Endothelial cell of umbilical vein (primary cell): ENCODE measurements around the gene SLC4A11. TPM values are rescaled to one million over a fixed set of nuclear protein-coding genes. Genes with fewer than 3 reads are reported as not detected.

ENCODE experiments used
- BruUV-seq: library from RNA; stranded (reverse); fragments of 400-500 nt; replicated peaks from 2 replicates; lab custom pipeline; 2021; lab: Mats Ljungman, UMichigan
- CTCF ChIA-PET: fragments of 300-600, 350-600 bp; sonication (Branson Sonifier 250); formaldehyde crosslinking; loops from one replicate; lab custom pipeline; 2021; ENCODE audit warnings: antibody characterized with exemption, inconsistent platforms; lab: Charles Lee
- POLR2A ChIA-PET: fragments of 300-600, 350-600 bp; sonication (Branson Sonifier 250); formaldehyde crosslinking; loops from one replicate; lab custom pipeline; 2021; ENCODE audit warnings: antibody characterized with exemption, inconsistent platforms; lab: Charles Lee
- DNase-seq: peaks from one replicate; pipeline ENCODE4 v3.0.0-alpha.2; 2011; ENCODE audit warnings: low read depth, low spot score
- FAIRE-seq: peaks from 2 replicates; lab custom pipeline; 2011; peaks lifted over from hg19 to GRCh38; lab: Jason Lieb, UNC
- H2AFZ ChIP-seq: 2 replicates; pipeline ENCODE4 v1.6.0; 2012; ENCODE audit warnings: low read depth, low read length, control low read depth, inconsistent platforms
- H3K27ac ChIP-seq: 2 replicates; pipeline ENCODE4 v1.5.1; 2011; ENCODE audit warnings: low read depth, mild to moderate bottlenecking, control low read depth, low read length, moderate library complexity; ENCODE audit not compliant: insufficient read depth
- H3K27me3 ChIP-seq, 2 experiments: 2 replicates each; pipeline versions ENCODE4 v1.6.0 to v1.6.1; 2011; ENCODE audit warnings: low read length in 2 of 2, mixed read lengths in 1 of 2; ENCODE audit not compliant: control insufficient read depth in 2 of 2, insufficient read depth in 2 of 2
- H3K36me3 ChIP-seq, 2 experiments: 2 replicates in 1 of 2; 3 replicates in 1 of 2; pipeline ENCODE4 v1.5.1; 2011; ENCODE audit warnings: low read length in 2 of 2, mild to moderate bottlenecking in 1 of 2, moderate library complexity in 1 of 2; ENCODE audit not compliant: control insufficient read depth in 2 of 2, insufficient read depth in 2 of 2; ENCODE audit errors: extremely low read depth in 1 of 2
- H3K4me1 ChIP-seq: 3 replicates; pipeline ENCODE4 v1.5.1; 2011; ENCODE audit warnings: mild to moderate bottlenecking, low read length; ENCODE audit not compliant: control insufficient read depth, insufficient read depth; ENCODE audit errors: extremely low read depth
- H3K4me2 ChIP-seq: 2 replicates; pipeline ENCODE4 v1.6.1; 2011; ENCODE audit warnings: low read length, control low read depth, mixed read lengths; ENCODE audit not compliant: insufficient read depth
- H3K4me3 ChIP-seq, 3 experiments: fragments of 200-600 bp in 1 of 3; sonication (generic), shearing (Covaris generic) in 1 of 3; replicated peaks in 1 of 3; 2 replicates each; pipeline ENCODE4 v1.5.1; 2011 to 2016; ENCODE audit warnings: control low read depth in 3 of 3, low read length in 3 of 3, mild to moderate bottlenecking in 2 of 3, inconsistent platforms in 1 of 3, low read depth in 1 of 3, moderate library complexity in 1 of 3; ENCODE audit not compliant: insufficient read depth in 1 of 3
- H3K79me2 ChIP-seq: 2 replicates; pipeline ENCODE4 v1.6.0; 2012; ENCODE audit warnings: low read length, inconsistent platforms; ENCODE audit not compliant: control insufficient read depth, insufficient read depth
- H3K9ac ChIP-seq: replicated peaks from 2 replicates; pipeline ENCODE3; 2011; ENCODE audit warnings: low read length, control low read depth; ENCODE audit not compliant: insufficient read depth; ENCODE audit errors: extremely low read depth
- H3K9me1 ChIP-seq: replicated peaks from 3 replicates; pipeline ENCODE4 v1.6.0; 2011; ENCODE audit warnings: mild to moderate bottlenecking, low read length; ENCODE audit not compliant: control insufficient read depth, insufficient read depth; ENCODE audit errors: extremely low read depth
- H3K9me3 ChIP-seq: replicated peaks from 2 replicates; pipeline ENCODE4 v1.5.1; 2012; ENCODE audit warnings: low read length, inconsistent platforms; ENCODE audit not compliant: control insufficient read depth, insufficient read depth
- H4K20me1 ChIP-seq: replicated peaks from 2 replicates; pipeline ENCODE3; 2011; ENCODE audit warnings: mild to moderate bottlenecking, low read length; ENCODE audit not compliant: control insufficient read depth, insufficient read depth; ENCODE audit errors: extremely low read depth
- CTCF ChIP-seq, 2 donors: IDR thresholded peaks; 1 replicate in 1 of 2; 2 replicates in 1 of 2; pipeline ENCODE4 v1.5.1; 2011; ENCODE audit warnings: low read length in 2 of 2, mild to moderate bottlenecking in 2 of 2, moderate library complexity in 2 of 2, control low read depth in 1 of 2, inconsistent platforms in 1 of 2, low read depth in 1 of 2; ENCODE audit not compliant: insufficient read depth in 1 of 2; ENCODE audit errors: extremely low read depth in 1 of 2
- GATA2 ChIP-seq: IDR thresholded peaks from 2 replicates; pipeline ENCODE4 v1.7.0; 2011; ENCODE audit warnings: low read depth, mild to moderate bottlenecking, moderate library complexity, mixed read lengths, low read length; ENCODE audit not compliant: insufficient read length, insufficient read depth
- JUN ChIP-seq: IDR thresholded peaks from 2 replicates; pipeline ENCODE4 v1.6.1; 2011; ENCODE audit warnings: borderline replicate concordance, low read depth; ENCODE audit not compliant: insufficient read length, insufficient read depth
- MYC ChIP-seq: IDR thresholded peaks from one replicate; pipeline ENCODE4 v1.6.1; 2011; ENCODE audit warnings: mild to moderate bottlenecking, low read depth, low read length
- POLR2A ChIP-seq: IDR thresholded peaks from 2 replicates; pipeline ENCODE4 v1.6.1; 2012; ENCODE audit warnings: low read depth, mild to moderate bottlenecking, control low read depth, low read length
- POLR2AphosphoS5 ChIP-seq: IDR thresholded peaks from 2 replicates; pipeline ENCODE4 v1.6.1; 2012; ENCODE audit warnings: low read depth, mild to moderate bottlenecking, control low read depth, low read length, moderate library complexity; ENCODE audit not compliant: insufficient read depth
- dilution Hi-C: fragments of 300-500 bp; cut with MboI; formaldehyde crosslinking; loops from one replicate; pipeline ENCODE4 v1.15.0; 2019; ENCODE audit warnings: low sequenced_read_pairs; ENCODE audit not compliant: extremely low pct_ligation_motif_present
- intact Hi-C: fragments of 100-400 bp; cut with micrococcal nuclease; formaldehyde crosslinking; loops from one replicate; pipeline ENCODE4 v1.10.0; 2022
- polyA plus RNA-seq, 4 experiments: library from polyadenylated mRNA; depleted of rRNA in 3 of 4; stranded (reverse) in 3 of 4; unstranded in 1 of 4; fragments of >200 nt; gene quantifications; 2 replicates each; pipeline versions ENCODE4 v1.2.1 to v1.2.3, GENCODE V29; 2011 to 2012; ENCODE audit warnings: missing spikeins in 1 of 4
- total RNA-seq: library from RNA; stranded (reverse); gene quantifications from 2 replicates; pipeline ENCODE4 v1.2.3, GENCODE V29; 2021
- TF ChIP-seq, protein P1 (sequence below): IDR thresholded peaks from 2 replicates; pipeline ENCODE4 v1.6.1; 2011; ENCODE audit not compliant: insufficient read depth, insufficient read length

The SLC4A11 gene
- total and polyA plus RNA-seq, 2 donors (not counting 3 experiments of a cell fraction or from before 2014, with no cell fraction given): 5.7 to 10.2 TPM

DNA sequence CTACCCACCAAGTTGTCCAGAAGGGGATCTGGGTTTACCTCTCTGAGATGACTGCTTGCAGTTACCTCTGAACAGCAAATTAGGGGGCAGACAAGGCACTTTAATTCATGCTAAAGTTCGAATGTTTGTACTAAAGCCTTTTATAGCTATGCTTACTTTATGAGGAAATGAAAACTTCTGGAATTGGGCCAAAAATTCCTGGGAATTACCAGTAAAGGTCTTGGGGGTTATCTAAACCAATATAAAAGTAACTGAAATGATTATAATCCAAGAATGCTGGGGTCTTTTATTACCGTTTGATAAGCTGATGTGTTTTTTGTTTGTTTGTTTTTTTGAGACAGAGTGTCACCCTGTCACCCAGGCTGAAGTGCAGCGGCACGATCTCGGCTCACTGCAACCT is 57.7 kb downstream of the SLC4A11 start:
- DNase-seq: peak; percentile 53
- dilution Hi-C loops: no loop called here
- POLR2A ChIA-PET: no interaction called here

DNA sequence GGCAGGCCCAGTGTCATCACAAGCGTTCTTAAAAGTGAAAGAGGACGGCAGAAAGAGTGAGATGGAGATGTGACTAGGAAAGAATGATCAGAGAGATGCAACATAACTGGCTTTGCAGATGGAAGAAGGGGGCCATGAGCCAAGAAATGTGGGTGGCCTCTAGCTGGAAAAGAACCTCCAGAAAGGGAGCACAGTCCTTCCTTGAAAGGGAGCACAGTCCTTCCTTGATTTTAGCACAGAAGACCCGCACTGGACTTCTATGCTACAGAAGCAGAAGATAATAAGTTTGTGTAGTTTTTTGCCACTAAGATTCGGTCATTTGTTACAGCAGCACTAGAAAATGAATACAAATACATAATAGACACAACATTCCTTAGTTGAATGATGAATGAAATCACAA is 58.7 kb downstream of the SLC4A11 start:
- H2AFZ ChIP-seq: no peak overlapping the region
- no peak overlapping the region for H3K4me2 ChIP-seq
- H3K79me2 ChIP-seq: no peaks in the 10 kb centered on the region
- no peaks in the 10 kb centered on the region for H3K36me3 ChIP-seq
- FAIRE-seq (no peak), DNase-seq (no peak)
- no peaks in the 10 kb centered on the region for H3K9me3 ChIP-seq
- dilution Hi-C loops: no loop called here
- ChIA-PET POLR2A (no interaction called here), CTCF (no interaction called here)
- H3K9me1 ChIP-seq: no peaks in the 10 kb centered on the region
- H3K27me3 ChIP-seq: no peaks in the 10 kb centered on the region
- BruUV-seq: no TSS peak
- peaks cover 3% of the 10 kb centered on the region for H3K4me1 ChIP-seq
- no peak overlapping the region for H3K27ac ChIP-seq
- H3K4me3 ChIP-seq: no peak overlapping the region
- TF ChIP-seq, protein P1, sequence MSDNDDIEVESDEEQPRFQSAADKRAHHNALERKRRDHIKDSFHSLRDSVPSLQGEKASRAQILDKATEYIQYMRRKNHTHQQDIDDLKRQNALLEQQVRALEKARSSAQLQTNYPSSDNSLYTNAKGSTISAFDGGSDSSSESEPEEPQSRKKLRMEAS: no peak
- TF ChIP-seq CTCF (IDR thresholded peaks at IDR 0.05; ENCODE audit: extremely low read depth in 1 of 2, insufficient read depth in 1 of 2, low read depth in 1 of 2, low read length in 2 of 2) (no peak), GATA2 (no peak), JUN (no peak), MYC (no peak), POLR2A (no peak), POLR2AphosphoS5 (no peak)
- intact Hi-C loops: no loop called here
- H4K20me1 ChIP-seq: no peaks in the 10 kb centered on the region
- no peak overlapping the region for H3K9ac ChIP-seq

More for the DNA sequence above, 57.7 kb downstream of the SLC4A11 start:
- FAIRE-seq: no peak
- no peak overlapping the region for H3K27ac ChIP-seq
- TF ChIP-seq CTCF (IDR thresholded peaks at IDR 0.05; ENCODE audit: extremely low read depth in 1 of 2, insufficient read depth in 1 of 2, low read depth in 1 of 2, low read length in 2 of 2) (no peak), JUN (no peak), GATA2 (no peak), POLR2A (no peak)
- H3K9me3 ChIP-seq: no peaks in the 10 kb centered on the region
- no peak overlapping the region for H3K4me2 ChIP-seq
- H2AFZ ChIP-seq: no peak overlapping the region
- CTCF ChIA-PET: no interaction called here
- no peak overlapping the region for H3K9ac ChIP-seq
- BruUV-seq: no TSS peak
- intact Hi-C loops: no loop called here
- H3K4me1 ChIP-seq: peaks cover 3% of the 10 kb centered on the region
- no peaks in the 10 kb centered on the region for H3K79me2 ChIP-seq
- no peaks in the 10 kb centered on the region for H4K20me1 ChIP-seq
- no peaks in the 10 kb centered on the region for H3K27me3 ChIP-seq
- H3K36me3 ChIP-seq: no peaks in the 10 kb centered on the region
- H3K4me3 ChIP-seq: no peak overlapping the region
- no peaks in the 10 kb centered on the region for H3K9me1 ChIP-seq
